Fibroblast of gingiva (primary cell): ENCODE results near the gene PKP2.
"Not testable (repeated sequence)": the region's sequence is repeated elsewhere in the genome, so short reads cannot be mapped to it uniquely, and the experiment has no call there.

Experiments
- DNase-seq: peaks from one replicate; pipeline ENCODE4 v3.0.0-alpha.2; 2011; ENCODE audit warnings: low read depth

The PKP2 gene

GRCh38 chr12:32895688-32896431, 717 bp downstream of the PKP2 start:
- no peak for DNase-seq

GRCh38 chr12:32894566-32894965, 2.0 kb downstream of the PKP2 start:
- no peak for DNase-seq

GRCh38 chr12:32893458-32893857, 3.1 kb downstream of the PKP2 start:
- DNase-seq, result no peak

DNA sequence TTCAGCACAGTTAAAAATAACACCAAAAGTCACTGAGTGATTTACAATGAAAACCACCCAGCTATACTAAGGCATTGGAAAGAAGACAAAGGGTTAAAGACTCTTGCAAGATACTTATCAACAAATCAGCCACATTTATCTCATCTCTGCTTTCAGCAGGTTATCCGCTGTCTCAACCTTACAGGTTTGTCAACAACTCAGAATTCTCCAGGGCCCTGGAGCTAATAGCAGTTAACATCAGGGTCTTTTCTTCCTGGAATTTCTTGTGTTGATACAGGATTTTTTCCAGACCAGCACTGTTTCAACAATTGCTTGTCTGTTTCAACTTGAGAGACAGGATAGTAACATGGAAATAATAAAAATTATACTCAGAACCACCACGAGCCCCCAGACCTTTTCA, 3.5 kb downstream of the PKP2 start:
- DNase-seq, result no peak

- DNase-seq, result not testable (repeated sequence)
These were observed 4.2 kb downstream of the PKP2 start for GRCh38 chr12:32892369-32892768.

GRCh38 chr12:32891956-32892355, 4.6 kb downstream of the PKP2 start:
- DNase-seq, result no peak

DNA sequence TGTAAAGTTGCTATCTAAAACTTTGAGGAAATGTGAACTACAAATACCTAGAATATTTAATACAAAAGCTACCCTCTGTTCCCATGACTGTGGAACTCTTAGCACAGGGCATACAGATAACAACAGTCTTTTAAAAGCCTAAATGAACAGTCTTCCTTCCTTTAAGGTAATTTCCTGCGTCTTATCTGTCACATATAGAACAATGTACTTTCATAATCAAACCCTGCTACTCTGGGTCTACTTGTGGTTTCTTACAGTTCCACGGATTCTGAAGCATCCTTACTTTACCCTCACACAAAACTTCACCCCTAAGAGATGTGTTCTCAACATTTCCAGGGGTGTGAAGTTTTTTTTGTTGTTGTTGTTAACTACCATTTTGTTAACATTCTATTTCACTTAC, 5.1 kb downstream of the PKP2 start:
- DNase-seq, result no peak

DNA sequence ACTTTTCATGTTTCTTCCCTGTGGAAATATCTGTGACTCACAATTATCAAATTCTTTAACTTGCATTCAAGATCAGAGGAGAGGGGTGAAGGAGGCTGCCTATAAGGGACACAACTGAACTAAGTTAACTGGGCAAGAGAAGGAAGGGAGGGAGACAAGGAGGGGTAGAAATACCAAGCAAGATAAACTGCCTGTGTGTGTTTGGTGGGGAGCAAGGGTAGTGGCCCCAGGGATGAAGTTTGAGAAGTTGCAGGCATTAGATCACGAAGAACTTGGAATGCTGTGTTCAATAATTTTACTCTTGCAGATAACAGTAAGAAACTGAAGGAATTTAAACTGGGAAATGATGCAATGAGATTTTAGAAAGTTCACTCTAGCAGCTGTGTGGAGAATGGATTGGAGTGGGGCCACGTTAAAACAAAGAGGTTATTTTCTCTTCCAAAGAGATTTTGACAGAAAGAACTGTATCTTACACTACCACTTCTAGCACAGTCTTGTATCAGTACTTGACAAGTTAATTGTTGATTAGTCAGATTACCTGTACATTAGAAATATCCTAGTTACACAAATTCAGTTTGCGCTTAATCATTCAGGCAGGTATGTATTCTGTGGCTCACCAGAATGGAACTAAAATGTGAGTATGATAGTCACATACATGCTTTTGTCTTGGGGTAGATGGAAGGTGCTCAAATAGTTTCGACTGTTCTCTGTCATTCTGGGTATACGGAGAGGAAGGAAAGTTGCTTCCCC, 7.4 kb downstream of the PKP2 start:
- no peak for DNase-seq

DNA sequence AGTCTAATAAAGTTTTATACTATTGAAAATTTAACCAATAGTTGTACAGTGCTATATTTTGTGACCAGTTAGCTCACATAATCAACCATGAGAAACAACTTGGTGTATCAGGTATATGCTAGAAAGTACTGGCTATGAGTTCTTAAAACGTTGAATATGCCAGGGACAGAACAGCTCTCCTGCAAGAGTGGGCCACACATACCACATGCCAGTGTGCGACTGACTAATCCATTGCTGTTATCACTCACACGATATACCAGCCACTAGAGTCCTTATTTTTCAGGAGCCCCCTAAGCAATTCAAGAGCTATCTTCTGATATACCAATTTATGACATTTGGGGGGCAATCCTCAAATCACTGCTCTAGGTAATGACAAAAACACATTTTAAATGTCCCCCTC, 9.5 kb downstream of the PKP2 start:
- no peak for DNase-seq

GRCh38 chr12:32885831-32886230, 10.7 kb downstream of the PKP2 start:
- no peak for DNase-seq

GRCh38 chr12:32884962-32885361, 11.6 kb downstream of the PKP2 start:
- DNase-seq, result no peak

DNA sequence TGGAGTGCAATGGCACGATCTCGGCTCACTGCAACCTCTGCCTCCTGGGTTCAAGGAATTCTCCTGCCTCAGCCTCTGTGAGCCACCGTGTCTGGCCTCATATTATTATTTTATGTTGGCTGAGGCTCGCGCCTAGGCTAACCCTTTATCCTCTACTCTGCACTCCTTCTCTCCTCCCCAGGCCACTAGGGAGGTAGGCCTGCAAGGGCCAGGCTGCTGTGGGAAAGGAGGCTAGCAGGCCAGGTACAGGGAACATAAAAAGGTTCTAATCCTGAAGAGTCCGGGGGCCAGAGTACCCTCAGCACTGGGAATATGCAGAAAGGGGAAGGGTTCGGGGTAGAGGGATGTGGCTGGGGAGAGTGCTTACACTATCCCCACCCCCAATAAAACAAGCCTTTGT, 14.9 kb downstream of the PKP2 start:
- no peak for DNase-seq

GRCh38 chr12:32881107-32881506, 15.5 kb downstream of the PKP2 start:
- DNase-seq, result no peak

GRCh38 chr12:32879066-32879465, 17.5 kb downstream of the PKP2 start:
- DNase-seq, result not testable (repeated sequence)

- peak; percentile 42 for DNase-seq
These were observed 18.7 kb downstream of the PKP2 start for GRCh38 chr12:32877601-32878459.

DNA sequence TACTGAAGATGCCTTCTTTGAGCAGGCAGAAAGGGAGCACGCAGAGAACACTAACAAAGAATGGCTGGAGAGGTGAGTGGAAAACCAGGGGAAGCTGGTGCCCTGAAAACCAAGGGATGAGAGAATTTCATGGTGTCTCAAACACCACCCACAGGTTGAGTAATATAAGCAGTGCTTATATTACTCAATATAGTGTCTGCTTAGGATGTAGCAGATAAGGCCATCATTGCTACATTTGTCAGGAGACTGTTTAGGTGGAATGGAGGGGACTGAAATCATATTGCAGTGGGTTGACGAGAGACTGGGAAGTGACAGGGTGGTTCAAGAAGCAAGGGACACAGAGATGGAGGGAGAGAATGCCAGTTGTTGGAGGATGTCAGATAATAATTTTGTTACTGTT, 20.6 kb downstream of the PKP2 start:
- DNase-seq, result no peak

GRCh38 chr12:32874975-32875374, 21.6 kb downstream of the PKP2 start:
- DNase-seq, result no peak

DNA sequence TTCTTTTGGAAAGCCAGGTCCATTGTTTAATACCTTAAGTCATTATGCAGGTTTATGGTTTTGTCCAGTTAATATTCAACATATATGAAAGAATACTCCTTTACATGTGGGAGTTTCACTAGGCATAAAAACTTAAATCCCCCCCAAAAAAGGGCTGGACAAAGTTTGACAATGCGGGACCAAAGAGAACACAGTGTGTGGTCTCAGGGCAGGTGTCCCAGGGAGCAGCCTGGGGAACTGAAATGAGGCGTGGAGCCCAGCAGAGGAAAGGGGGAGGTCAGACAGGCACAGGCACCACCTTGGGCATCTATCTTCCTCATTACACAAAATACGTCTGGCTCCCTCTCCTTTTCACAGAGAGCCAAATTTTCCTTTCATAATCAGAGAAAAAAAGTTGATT, 22.5 kb downstream of the PKP2 start:
- DNase-seq, result no peak

DNA sequence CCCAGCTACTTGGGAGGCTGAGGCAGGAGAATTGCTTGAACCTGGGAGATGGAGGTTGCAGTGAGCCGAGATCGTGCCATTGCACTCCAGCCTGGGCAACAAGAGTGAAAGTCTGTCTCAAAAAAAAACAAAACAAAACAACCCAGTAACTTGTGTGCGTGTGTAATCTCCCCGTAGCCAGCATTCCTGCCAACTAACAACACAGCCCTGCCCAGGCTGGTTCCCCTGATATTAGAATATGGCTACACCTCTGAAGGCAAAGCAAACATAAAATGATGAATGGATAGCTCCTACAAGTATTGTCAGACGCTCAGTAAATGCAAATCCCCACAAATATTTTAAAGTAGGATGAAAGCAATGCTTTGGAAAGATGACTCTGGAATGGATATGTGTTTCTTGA, 24.2 kb downstream of the PKP2 start:
- not testable (repeated sequence) for DNase-seq

DNA sequence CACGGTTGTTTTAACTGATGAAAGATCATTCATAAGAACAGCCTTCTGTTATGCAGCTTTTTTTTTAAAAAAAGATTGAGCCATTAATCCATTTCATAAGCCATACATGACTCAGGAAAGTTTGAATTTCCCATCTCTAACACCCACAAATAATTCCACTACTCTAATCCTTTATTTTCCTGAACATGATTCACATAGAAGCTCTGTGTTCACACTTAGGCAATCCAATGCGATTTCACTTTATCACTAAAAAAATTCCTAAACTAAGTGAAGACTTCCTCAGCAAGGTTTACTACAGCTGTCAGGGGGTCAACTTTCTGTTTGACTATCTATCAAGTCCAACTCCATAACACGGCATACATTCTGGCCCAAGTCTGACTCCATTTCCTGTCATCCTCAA, 25.9 kb downstream of the PKP2 start:
- DNase-seq, result no peak

GRCh38 chr12:32868885-32869284, 27.7 kb downstream of the PKP2 start:
- no peak for DNase-seq

- DNase-seq, result no peak
These were observed 31.8 kb downstream of the PKP2 start for GRCh38 chr12:32864731-32865130.

- DNase-seq, result no peak
These were observed 33.4 kb downstream of the PKP2 start for GRCh38 chr12:32863128-32863527.
